ENCODE results near the gene ZNF862.

- TF ChIP-seq CTCF (IDR thresholded peaks at IDR 0.05), result no peak
- no peak for TF ChIP-seq ATF1 (CRISPR knock-in tag; IDR thresholded peaks at IDR 0.05)
- TF ChIP-seq, protein P1, sequence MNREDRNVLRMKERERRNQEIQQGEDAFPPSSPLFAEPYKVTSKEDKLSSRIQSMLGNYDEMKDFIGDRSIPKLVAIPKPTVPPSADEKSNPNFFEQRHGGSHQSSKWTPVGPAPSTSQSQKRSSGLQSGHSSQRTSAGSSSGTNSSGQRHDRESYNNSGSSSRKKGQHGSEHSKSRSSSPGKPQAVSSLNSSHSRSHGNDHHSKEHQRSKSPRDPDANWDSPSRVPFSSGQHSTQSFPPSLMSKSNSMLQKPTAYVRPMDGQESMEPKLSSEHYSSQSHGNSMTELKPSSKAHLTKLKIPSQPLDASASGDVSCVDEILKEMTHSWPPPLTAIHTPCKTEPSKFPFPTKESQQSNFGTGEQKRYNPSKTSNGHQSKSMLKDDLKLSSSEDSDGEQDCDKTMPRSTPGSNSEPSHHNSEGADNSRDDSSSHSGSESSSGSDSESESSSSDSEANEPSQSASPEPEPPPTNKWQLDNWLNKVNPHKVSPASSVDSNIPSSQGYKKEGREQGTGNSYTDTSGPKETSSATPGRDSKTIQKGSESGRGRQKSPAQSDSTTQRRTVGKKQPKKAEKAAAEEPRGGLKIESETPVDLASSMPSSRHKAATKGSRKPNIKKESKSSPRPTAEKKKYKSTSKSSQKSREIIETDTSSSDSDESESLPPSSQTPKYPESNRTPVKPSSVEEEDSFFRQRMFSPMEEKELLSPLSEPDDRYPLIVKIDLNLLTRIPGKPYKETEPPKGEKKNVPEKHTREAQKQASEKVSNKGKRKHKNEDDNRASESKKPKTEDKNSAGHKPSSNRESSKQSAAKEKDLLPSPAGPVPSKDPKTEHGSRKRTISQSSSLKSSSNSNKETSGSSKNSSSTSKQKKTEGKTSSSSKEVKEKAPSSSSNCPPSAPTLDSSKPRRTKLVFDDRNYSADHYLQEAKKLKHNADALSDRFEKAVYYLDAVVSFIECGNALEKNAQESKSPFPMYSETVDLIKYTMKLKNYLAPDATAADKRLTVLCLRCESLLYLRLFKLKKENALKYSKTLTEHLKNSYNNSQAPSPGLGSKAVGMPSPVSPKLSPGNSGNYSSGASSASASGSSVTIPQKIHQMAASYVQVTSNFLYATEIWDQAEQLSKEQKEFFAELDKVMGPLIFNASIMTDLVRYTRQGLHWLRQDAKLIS (CRISPR knock-in tag; IDR thresholded peaks at IDR 0.05; ENCODE audit: borderline replicate concordance), result no peak
- no peak for TF ChIP-seq SP1 (CRISPR knock-in tag; conservative IDR thresholded peaks at IDR 0.05)
- TF ChIP-seq SMAD4 (CRISPR knock-in tag; IDR thresholded peaks at IDR 0.05), result no peak
- no peak for TF ChIP-seq MAX (CRISPR knock-in tag; IDR thresholded peaks at IDR 0.05)
Observed at GRCh38 chr7:149816794-149817193, 21.4 kb upstream of the ZNF862 start.
